T-cell (primary cell): Measurements from ENCODE around the gene ABT1. TPM values are rescaled to one million over a fixed set of nuclear protein-coding genes. Genes with fewer than 3 reads are reported as not detected.
A peak's percentile ranks its signal among the peaks of the same experiment; 100 is the strongest.

Experiments
- ATAC-seq, 4 experiments: fragments of 200-7000 bp in 3 of 4; fragments of 150-1000 bp in 1 of 4; cut with Tn5 transposase; replicated peaks in 1 of 4; 1 replicate in 3 of 4; 2 replicates in 1 of 4; pipeline ENCODE4 v1.10.0; 2021; ENCODE audit warnings: moderate library complexity in 3 of 4, mild to moderate bottlenecking in 2 of 4, moderate number of reproducible peaks in 1 of 4
- CTCF ChIA-PET, 2 donors: fragments of 300-600 bp; sonication (Branson Sonifier 250); formaldehyde crosslinking; loops; one replicate each; lab custom pipeline; 2022; ENCODE audit warnings: antibody characterized with exemption in 2 of 2; lab: Charles Lee
- POLR2A ChIA-PET, 2 donors: fragments of 300-600 bp; sonication (Branson Sonifier 250); formaldehyde crosslinking; loops; one replicate each; lab custom pipeline; 2022; ENCODE audit warnings: antibody characterized with exemption in 2 of 2; lab: Charles Lee
- DNase-seq, 35 experiments: peaks; one replicate each; pipeline versions ENCODE4 v3.0.0 to v3.0.0-alpha.2; 2013 to 2023
- H3K27ac ChIP-seq: one replicate; pipeline ENCODE4 v1.5.1; 2013; ENCODE audit warnings: low read length
- H3K27me3 ChIP-seq, 2 experiments: replicated peaks in 1 of 2; 1 replicate in 1 of 2; 2 replicates in 1 of 2; pipeline versions ENCODE4 v1.6.1 to v1.7.0; 2013; ENCODE audit warnings: low read length in 1 of 2, mixed read lengths in 1 of 2; ENCODE audit not compliant: control insufficient read depth in 2 of 2, insufficient read depth in 2 of 2; ENCODE audit errors: extremely low read depth in 1 of 2
- H3K36me3 ChIP-seq, 2 donors: 1 replicate in 1 of 2; 2 replicates in 1 of 2; pipeline versions ENCODE4 v1.6.1 to v1.7.0; 2013; ENCODE audit warnings: low read length in 1 of 2; ENCODE audit not compliant: control insufficient read depth in 2 of 2, insufficient read depth in 1 of 2; ENCODE audit errors: extremely low read depth in 1 of 2
- H3K4me1 ChIP-seq, 2 experiments: 1 replicate in 1 of 2; 2 replicates in 1 of 2; pipeline versions ENCODE4 v1.6.1 to v1.7.0; 2013; ENCODE audit warnings: low read length in 2 of 2, mixed read lengths in 1 of 2; ENCODE audit not compliant: insufficient read depth in 2 of 2, control insufficient read depth in 1 of 2; ENCODE audit errors: extremely low read depth in 1 of 2
- H3K4me3 ChIP-seq, 2 donors: 1 replicate in 1 of 2; 2 replicates in 1 of 2; pipeline versions ENCODE4 v1.5.1 to v1.7.0; 2013; ENCODE audit warnings: mild to moderate bottlenecking in 2 of 2, low read length in 1 of 2, moderate library complexity in 1 of 2; ENCODE audit not compliant: control insufficient read depth in 1 of 2; ENCODE audit errors: extremely low read depth in 1 of 2
- H3K9me3 ChIP-seq: 2 replicates; pipeline ENCODE4 v1.7.0; 2013
- H3K27ac Mint-ChIP-seq, 2 donors: one replicate each; pipeline ENCODE4 v1.8.0; 2020 to 2021; ENCODE audit warnings: mild to moderate bottlenecking in 2 of 2, mixed read lengths in 2 of 2
- H3K27me3 Mint-ChIP-seq, 2 donors: one replicate each; pipeline ENCODE4 v1.8.0; 2021 to 2022; ENCODE audit warnings: mixed read lengths in 2 of 2
- H3K36me3 Mint-ChIP-seq: one replicate; pipeline ENCODE4 v1.8.0; 2021; ENCODE audit warnings: mixed read lengths
- H3K4me1 Mint-ChIP-seq, 3 donors: one replicate each; pipeline ENCODE4 v1.8.0; 2020 to 2022; ENCODE audit warnings: mixed read lengths in 3 of 3, mild to moderate bottlenecking in 1 of 3
- H3K4me3 Mint-ChIP-seq, 3 donors: one replicate each; pipeline ENCODE4 v1.8.0; 2020 to 2022; ENCODE audit warnings: mild to moderate bottlenecking in 3 of 3, mixed read lengths in 3 of 3, moderate library complexity in 3 of 3
- H3K9me3 Mint-ChIP-seq, 3 donors: one replicate each; pipeline ENCODE4 v1.8.0; 2020 to 2022; ENCODE audit warnings: mixed read lengths in 3 of 3
- WGBS: methylation state at CpG from one replicate; pipeline ENCODE4 v1.1.5; 2013; ENCODE audit warnings: missing lambda C conversion rate; ENCODE audit not compliant: insufficient coverage; 5-methylcytosine and 5-hydroxymethylcytosine counted together
- total RNA-seq, 35 experiments: library from RNA in 6 of 35; stranded (reverse) in 6 of 35; fragments of 120-200 nt in 1 of 35; gene quantifications; one replicate each; pipeline versions ENCODE4 v1.2.1 to v1.2.4 and lab custom pipeline; 2013 to 2026

ABT1 gene
- total RNA-seq, 5 donors from 2014 or later (not counting 1 experiment from before 2014, with no cell fraction given) = 27.6 to 36.4 (median 35.6) TPM

DNA sequence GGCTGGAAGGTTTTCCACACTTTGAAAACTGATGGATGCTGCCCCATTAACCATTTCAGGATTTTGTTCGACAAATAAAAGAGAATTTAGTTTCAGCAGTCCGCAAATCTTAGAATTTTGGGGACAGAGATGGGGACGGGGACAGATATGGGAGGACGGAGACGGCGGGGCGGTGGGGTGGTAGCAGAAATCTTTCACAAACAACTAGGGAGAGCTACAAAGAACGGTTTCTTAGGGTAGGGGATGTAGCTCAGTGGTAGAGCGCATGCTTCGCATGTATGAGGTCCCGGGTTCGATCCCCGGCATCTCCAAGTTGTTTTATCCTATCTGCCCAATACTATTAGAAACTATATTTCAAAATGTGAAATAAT lies 43.5 kb upstream of the ABT1 start:
- 0% methylated on average over 6 of the region's 13 CpGs for WGBS
- DNase-seq (peak; percentile 44 to 85 (median 69)), ATAC-seq (peak; percentile 67 to 71 (median 68))
- ChIA-PET POLR2A (interaction anchor here in 1 of 2 donors (1.0 to 1.1 kb wide), 2 partner anchors 16 to 280 kb away, joined by 8 to 10 read pairs; partner anchors contain the start of gene HMGN4), CTCF (interaction anchor here in 1 of 2 donors (1.1 to 2.5 kb wide), 6 partner anchors 11 to 79 kb away, joined by 3 to 13 read pairs (median 5); partner anchors contain the start of gene HMGN4)
- no peaks in the 10 kb centered on the region for H3K36me3 ChIP-seq
- no peak overlapping the region for H3K27ac Mint-ChIP-seq
- no peaks in the 10 kb centered on the region for H3K36me3 Mint-ChIP-seq
- H3K4me1 Mint-ChIP-seq = peaks cover 18 to 24% (median 22%) of the 10 kb centered on the region in 3 donors
- H3K4me1 ChIP-seq = peaks cover 23 to 27% of the 10 kb centered on the region in 2 experiments
- no peaks in the 10 kb centered on the region for H3K9me3 ChIP-seq
- H3K9me3 Mint-ChIP-seq = no peaks in the 10 kb centered on the region
- no peaks in the 10 kb centered on the region for H3K27me3 ChIP-seq
- peaks cover 0 to 1% of the 10 kb centered on the region in 2 donors for H3K27me3 Mint-ChIP-seq
- H3K4me3 Mint-ChIP-seq = no peak overlapping the region
- peak overlapping the region; percentile 62 to 79 for H3K4me3 ChIP-seq
- H3K27ac ChIP-seq = peak overlapping the region; percentile 47

DNA sequence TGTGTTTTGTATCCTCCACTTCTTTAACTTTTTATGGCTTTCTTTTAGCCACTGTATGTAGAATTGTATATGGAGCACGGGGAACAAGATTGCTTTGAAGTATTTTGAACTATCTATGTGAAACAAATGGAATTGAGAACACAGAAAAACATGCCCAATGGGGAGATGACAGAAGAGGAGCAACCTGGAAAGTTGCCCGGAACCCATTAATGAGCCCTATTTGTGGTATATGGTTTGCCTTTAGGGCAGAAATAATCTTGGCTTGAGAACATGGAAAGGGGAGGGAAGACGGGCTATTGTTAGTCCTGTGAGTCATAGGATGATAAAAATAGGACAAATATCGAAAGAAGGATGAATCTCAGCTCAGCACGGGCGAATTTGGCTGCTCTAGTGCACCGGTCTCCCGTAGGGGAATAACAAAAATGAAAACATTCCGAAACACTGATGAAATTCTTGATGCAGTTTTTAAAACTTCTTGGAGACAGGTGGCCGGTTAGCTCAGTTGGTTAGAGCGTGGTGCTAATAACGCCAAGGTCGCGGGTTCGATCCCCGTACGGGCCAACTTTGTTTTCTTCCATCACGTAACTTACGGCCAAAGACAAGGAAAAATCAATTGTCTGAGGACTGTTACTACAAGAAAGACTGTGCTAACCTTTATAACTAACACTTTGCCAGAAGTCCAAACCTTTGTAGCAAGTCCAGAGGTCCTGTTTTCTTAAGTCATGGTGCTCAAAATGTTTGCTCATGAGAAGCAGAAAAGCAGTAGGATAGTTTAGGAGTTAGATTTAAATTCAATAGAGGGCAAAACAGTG lies 42.9 kb upstream of the ABT1 start:
- Histone ChIP-seq H3K9me3 (no peaks in the 10 kb centered on the region), H3K36me3 (no peaks in the 10 kb centered on the region), H3K4me1 (peaks cover 23 to 27% of the 10 kb centered on the region in 2 experiments), H3K27me3 (no peaks in the 10 kb centered on the region), H3K27ac (peak overlapping the region; percentile 47), H3K4me3 (peak overlapping the region; percentile 62 to 79)
- H3K27ac Mint-ChIP-seq = no peak overlapping the region
- ChIA-PET CTCF (interaction anchor here in 1 of 2 donors (0.7 to 2.5 kb wide), 10 partner anchors 12 to 213 kb away, joined by 3 to 13 read pairs (median 8); partner anchors contain the start of gene HMGN4), POLR2A (interaction anchor here (0.7 to 1.3 kb wide), 5 partner anchors 16 to 1340 kb away, joined by 3 to 13 read pairs (median 8); partner anchors contain the start of gene HMGN4 (in 1 of the 2))
- H3K9me3 Mint-ChIP-seq = no peaks in the 10 kb centered on the region
- DNase-seq = peak in 34 of 35 experiments; percentile 32 to 89 (median 62)
- WGBS = 3% methylated on average over 8 of the region's 19 CpGs
- H3K27me3 Mint-ChIP-seq = peaks cover 0 to 1% of the 10 kb centered on the region in 2 donors
- H3K36me3 Mint-ChIP-seq = no peaks in the 10 kb centered on the region
- ATAC-seq = peak; percentile 32 to 56 (median 50)
- H3K4me1 Mint-ChIP-seq = peaks cover 18 to 24% (median 22%) of the 10 kb centered on the region in 3 donors
- no peak overlapping the region for H3K4me3 Mint-ChIP-seq

- Mint-ChIP-seq H3K27ac (no peak overlapping the region), H3K4me3 (no peak overlapping the region), H3K9me3 (no peaks in the 10 kb centered on the region), H3K4me1 (peaks cover 18 to 24% (median 22%) of the 10 kb centered on the region in 3 donors), H3K36me3 (no peaks in the 10 kb centered on the region), H3K27me3 (peaks cover 0 to 1% of the 10 kb centered on the region in 2 donors)
- ATAC-seq = peak in 3 of 4 experiments; percentile 4 to 8 (median 5)
- no CpG with 5 or more reads among the region's 1 CpG for WGBS
- Histone ChIP-seq H3K4me1 (peaks cover 23 to 27% of the 10 kb centered on the region in 2 experiments), H3K36me3 (no peaks in the 10 kb centered on the region), H3K27ac (peak overlapping the region; percentile 47), H3K4me3 (peak overlapping the region; percentile 62 to 79), H3K9me3 (no peaks in the 10 kb centered on the region), H3K27me3 (no peaks in the 10 kb centered on the region)
- no peak for DNase-seq
- ChIA-PET POLR2A (interaction anchor here (0.5 to 1.3 kb wide), 4 partner anchors 80 to 1339 kb away, joined by 3 to 13 read pairs (median 6); a partner anchor contains a TSS), CTCF (interaction anchor here in 1 of 2 donors (0.7 to 2.3 kb wide), 8 partner anchors 15 to 225 kb away, joined by 3 to 13 read pairs (median 8); partner anchors contain the start of gene HMGN4)
Observed at GRCh38 chr6:26554447-26554696, 42.4 kb upstream of the ABT1 start.

DNA sequence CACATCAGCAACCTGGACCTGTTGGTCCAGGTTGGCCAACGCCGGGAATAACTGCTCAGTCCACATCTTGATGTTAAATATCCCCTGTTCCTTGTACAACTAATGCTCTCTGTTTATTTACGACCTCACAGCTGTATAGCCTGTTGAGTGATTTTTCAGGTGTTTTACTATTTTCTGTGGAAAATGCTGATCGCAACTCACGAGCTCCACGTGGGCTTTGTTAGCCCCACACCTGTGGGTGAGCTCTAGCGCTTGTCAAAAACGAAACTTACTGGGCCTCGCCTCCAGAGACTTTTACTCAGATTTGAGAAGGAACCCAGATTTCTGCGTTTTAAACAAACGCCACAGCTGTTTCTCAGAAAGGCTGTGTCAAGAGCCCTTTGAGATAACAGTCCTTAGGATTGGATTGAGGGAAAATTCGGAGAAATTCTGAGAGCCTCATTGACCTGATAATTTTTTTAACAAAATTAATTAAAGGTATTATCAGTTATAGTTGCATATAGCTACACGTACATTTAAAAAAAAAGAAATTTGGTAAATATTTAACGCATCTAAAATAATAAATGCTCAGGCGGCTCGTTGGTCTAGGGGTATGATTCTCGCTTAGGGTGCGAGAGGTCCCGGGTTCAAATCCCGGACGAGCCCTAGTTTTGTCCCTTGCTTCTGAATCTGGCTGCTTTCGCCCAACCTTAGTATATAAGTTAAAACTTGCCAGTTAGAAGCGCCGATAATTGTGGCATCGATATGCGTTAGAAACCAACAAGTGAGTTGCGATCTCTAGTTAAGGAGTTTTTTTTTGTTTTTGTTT lies 41.9 kb upstream of the ABT1 start:
- peak overlapping the region; percentile 41 to 88 for H3K27ac Mint-ChIP-seq
- peak overlapping the region in 1 of 3 donors; percentile 76 for H3K4me3 Mint-ChIP-seq
- H3K36me3 Mint-ChIP-seq = no peaks in the 10 kb centered on the region
- no peaks in the 10 kb centered on the region for H3K9me3 ChIP-seq
- 18% methylated on average over 13 of the region's 27 CpGs for WGBS
- peaks cover 0 to 1% of the 10 kb centered on the region in 2 donors for H3K27me3 Mint-ChIP-seq
- peak overlapping the region; percentile 41 for H3K27ac ChIP-seq
- peaks cover 23 to 27% of the 10 kb centered on the region in 2 experiments for H3K4me1 ChIP-seq
- ChIA-PET POLR2A (interaction anchor here (0.5 to 1.3 kb wide), 7 partner anchors 13 to 1339 kb away, joined by 3 to 13 read pairs (median 3); a partner anchor contains a TSS), CTCF (interaction anchor here (0.5 to 2.3 kb wide), 10 partner anchors 14 to 468 kb away, joined by 3 to 13 read pairs (median 6); partner anchors contain the start of gene HMGN4 (in 1 of the 2))
- no peaks in the 10 kb centered on the region for H3K9me3 Mint-ChIP-seq
- H3K4me1 Mint-ChIP-seq = peaks cover 18 to 21% (median 20%) of the 10 kb centered on the region in 3 donors
- no peaks in the 10 kb centered on the region for H3K36me3 ChIP-seq
- peak overlapping the region; percentile 62 to 79 for H3K4me3 ChIP-seq
- no peaks in the 10 kb centered on the region for H3K27me3 ChIP-seq
- ATAC-seq (peak; percentile 46 to 58 (median 52)), DNase-seq (peak in 30 of 35 experiments; percentile 22 to 76 (median 50))

- no peak overlapping the region for H3K27ac ChIP-seq
- H3K4me3 ChIP-seq = no peak overlapping the region
- Mint-ChIP-seq H3K9me3 (no peaks in the 10 kb centered on the region), H3K4me1 (peaks cover 13 to 14% (median 14%) of the 10 kb centered on the region in 3 donors), H3K27ac (peak overlapping the region; percentile 41 to 88), H3K36me3 (no peaks in the 10 kb centered on the region), H3K4me3 (peak overlapping the region in 1 of 3 donors; percentile 76), H3K27me3 (peaks cover 0 to 1% of the 10 kb centered on the region in 2 donors)
- 87% methylated on average over 7 of the region's 19 CpGs for WGBS
- no peaks in the 10 kb centered on the region for H3K27me3 ChIP-seq
- DNase-seq (peak in 1 of 35 experiments; percentile 30), ATAC-seq (no peak)
- no peaks in the 10 kb centered on the region for H3K36me3 ChIP-seq
- no peaks in the 10 kb centered on the region for H3K9me3 ChIP-seq
- ChIA-PET CTCF (interaction anchor here in 1 of 2 donors (1.2 to 2.3 kb wide), 4 partner anchors 13 to 226 kb away, joined by 3 to 13 read pairs (median 10); partner anchors contain the start of gene HMGN4), POLR2A (interaction anchor here (0.5 to 1.3 kb wide), 3 partner anchors 12 to 1338 kb away, joined by 3 to 13 read pairs (median 4); a partner anchor contains a TSS)
- H3K4me1 ChIP-seq = peaks cover 19 to 20% of the 10 kb centered on the region in 2 experiments
Observed at GRCh38 chr6:26555505-26556262, 41.1 kb upstream of the ABT1 start.
